ENCODE results near the gene TAP2. TPM values are rescaled to one million over a fixed set of nuclear protein-coding genes. Genes with fewer than 3 reads are reported as not detected.
A peak's percentile ranks its signal among the peaks of the same experiment; 100 is the strongest.
"Not testable (repeated sequence)": the region's sequence is repeated elsewhere in the genome, so short reads cannot be mapped to it uniquely, and the experiment has no call there.

TAP2 gene
- 10 to 100 TPM in 1 of 12 donors, 1 to 10 TPM in 10, not detected in 1; 3.7 to 13.7 (median 5.8) TPM for polyA plus RNA-seq (ENCODE audit: insufficient read length in 12 of 12)
- long read RNA-seq, donor 1, full-length matches to known transcripts, result 4 of 4 reads
- long read RNA-seq, donor 1, partial matches to known transcripts, result 0 of 4 reads
- long read RNA-seq, donor 1, other reads (novel, unspliced or antisense), result 0 of 4 reads
- long read RNA-seq, donor 2, full-length matches to known transcripts, result 1 of 1 reads
- long read RNA-seq, donor 2, partial matches to known transcripts, result 0 of 1 reads
- long read RNA-seq, donor 2, other reads (novel, unspliced or antisense), result 0 of 1 reads
- long read RNA-seq, donor 3, full-length matches to known transcripts, result 1 of 1 reads
- long read RNA-seq, donor 3, partial matches to known transcripts, result 0 of 1 reads
- long read RNA-seq, donor 3, other reads (novel, unspliced or antisense), result 0 of 1 reads
- long read RNA-seq, donor 4, partial matches to known transcripts, result 0 of 1 reads
- long read RNA-seq, donor 4, other reads (novel, unspliced or antisense), result 0 of 1 reads
- long read RNA-seq, donor 5, full-length matches to known transcripts, result 1 of 1 reads
- long read RNA-seq, donor 5, partial matches to known transcripts, result 0 of 1 reads
- long read RNA-seq, donor 5, other reads (novel, unspliced or antisense), result 0 of 1 reads
- long read RNA-seq, donor 6, partial matches to known transcripts, result 0 of 1 reads
- long read RNA-seq, donor 6, other reads (novel, unspliced or antisense), result 0 of 1 reads
- long read RNA-seq, donor 7, full-length matches to known transcripts, result 2 of 2 reads
- long read RNA-seq, donor 7, partial matches to known transcripts, result 0 of 2 reads
- long read RNA-seq, donor 7, other reads (novel, unspliced or antisense), result 0 of 2 reads
- long read RNA-seq, donor 8, full-length matches to known transcripts, result 2 of 2 reads
- long read RNA-seq, donor 8, partial matches to known transcripts, result 0 of 2 reads
- long read RNA-seq, donor 8, other reads (novel, unspliced or antisense), result 0 of 2 reads
- long read RNA-seq, donor 9, result 0 reads
- long read RNA-seq, donor 10, full-length matches to known transcripts, result 3 of 3 reads
- long read RNA-seq, donor 10, partial matches to known transcripts, result 0 of 3 reads
- long read RNA-seq, donor 10, other reads (novel, unspliced or antisense), result 0 of 3 reads
- long read RNA-seq, donor 11, full-length matches to known transcripts, result 1 of 1 reads
- long read RNA-seq, donor 11, partial matches to known transcripts, result 0 of 1 reads
- long read RNA-seq, donor 11, other reads (novel, unspliced or antisense), result 0 of 1 reads

GRCh38 chr6:32838114-32838958 lies at the start of gene TAP2:
TAP2 (minus strand) TSS chr6:32838739; CDS start chr6:32838233, 506 bp downstream.
- peak; percentile 97 for DNase-seq

DNA sequence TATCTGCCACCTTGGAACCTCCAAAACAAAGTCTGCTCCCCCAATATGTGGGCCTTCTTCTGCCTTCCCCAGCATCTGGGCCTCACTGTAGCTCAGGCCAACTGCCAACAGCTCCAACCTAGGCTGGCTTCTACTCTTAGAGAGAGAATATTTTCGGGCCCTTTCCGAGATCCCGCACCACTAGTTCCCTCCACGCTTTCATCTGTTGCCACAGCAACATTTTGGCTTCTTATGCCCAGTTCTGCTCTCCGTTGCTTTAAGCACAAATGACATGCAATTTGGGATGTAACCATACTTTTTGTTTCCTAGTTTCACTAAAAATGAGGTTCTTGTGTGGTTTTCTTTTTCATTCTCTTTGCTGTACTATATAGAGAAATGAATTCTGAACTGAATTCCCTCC lies 49.1 kb upstream of the TAP2 start:
- no peak for DNase-seq

DNA sequence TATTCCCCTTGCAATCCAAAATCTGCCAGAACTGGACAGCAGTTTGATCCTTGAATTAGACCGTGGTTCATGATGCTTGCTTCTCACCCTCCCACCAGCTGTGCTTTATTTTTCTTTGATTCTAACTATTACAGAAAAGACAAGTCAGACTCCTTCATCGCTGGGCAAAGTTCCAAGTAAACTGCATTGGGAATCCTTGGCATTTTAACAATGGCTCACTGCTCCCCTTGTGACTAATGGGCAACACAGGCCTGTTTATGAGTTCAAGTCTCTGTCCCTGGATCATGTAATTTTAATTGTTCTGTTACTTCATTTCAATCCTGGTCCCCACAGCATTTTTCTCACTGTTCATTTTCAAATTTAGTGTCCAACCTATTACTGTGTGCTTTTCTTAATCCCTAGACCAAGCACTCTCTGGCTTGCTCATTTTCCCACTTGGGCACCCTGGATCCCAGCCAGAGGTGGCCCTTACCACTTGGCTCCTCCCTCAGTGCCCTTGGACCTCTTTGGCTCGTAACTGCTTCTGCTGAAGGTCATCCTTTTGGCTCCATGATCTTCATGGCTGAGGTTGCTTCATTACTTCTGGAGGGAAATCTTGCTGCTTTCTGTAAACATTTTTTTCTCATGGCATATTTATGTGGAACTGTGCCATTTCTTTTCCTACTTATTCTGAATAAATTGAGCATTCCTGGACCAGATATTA lies 48.3 kb upstream of the TAP2 start:
- DNase-seq, result no peak

DNA sequence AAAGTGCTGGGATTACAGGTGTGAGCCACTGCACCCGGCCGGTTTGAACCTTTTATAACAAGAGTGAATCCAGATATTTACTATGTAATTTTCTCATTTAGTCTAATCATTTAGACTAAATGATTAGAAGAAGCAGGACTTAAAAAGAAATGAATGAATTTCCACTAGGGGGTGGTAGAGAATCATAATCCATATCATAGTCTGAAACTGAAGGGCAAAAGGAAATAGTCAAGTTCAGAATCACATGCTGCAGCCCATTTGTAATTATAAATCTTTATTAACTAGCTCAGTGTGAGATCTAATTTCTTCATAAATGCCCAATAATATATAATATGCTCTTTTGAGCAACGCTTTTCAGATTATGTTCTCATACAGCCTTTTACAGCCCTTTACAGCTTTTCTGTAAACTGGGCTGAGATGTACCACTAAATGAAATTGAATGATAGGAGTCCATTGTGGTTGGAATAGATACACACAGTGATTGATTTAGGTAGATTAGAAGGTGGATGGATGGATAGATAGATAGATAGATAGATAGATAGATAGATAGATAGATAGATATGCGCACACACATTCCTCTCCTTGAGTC lies 47.3 kb upstream of the TAP2 start:
- peak; percentile 68 for DNase-seq

- DNase-seq, result no peak
These were observed 45.2 kb upstream of the TAP2 start for GRCh38 chr6:32883789-32884188.

DNA sequence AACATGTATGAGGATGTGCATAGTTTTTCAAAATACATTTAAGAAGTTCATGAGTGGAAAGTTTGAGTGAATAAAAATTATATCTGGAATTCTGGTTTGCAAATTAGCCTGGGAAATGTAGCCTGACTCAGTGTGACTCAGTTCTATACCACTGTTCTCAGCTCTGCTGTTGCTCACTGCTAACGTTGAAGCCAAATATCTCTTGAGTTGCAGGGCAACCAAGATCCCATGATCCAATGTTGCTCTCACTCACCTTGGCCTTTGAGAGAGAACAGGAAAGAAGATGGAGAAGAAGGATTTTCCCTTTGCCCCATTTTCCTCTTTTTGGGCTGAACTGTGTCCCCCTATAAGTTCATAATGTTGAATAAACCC lies 44.3 kb upstream of the TAP2 start:
- no peak for DNase-seq

GRCh38 chr6:32880962-32881361 lies 42.4 kb upstream of the TAP2 start:
- not testable (repeated sequence) for DNase-seq

GRCh38 chr6:32879691-32880090 lies 41.2 kb upstream of the TAP2 start:
- no peak for DNase-seq

GRCh38 chr6:32876603-32877002 lies 38.1 kb upstream of the TAP2 start:
- no peak for DNase-seq

DNA sequence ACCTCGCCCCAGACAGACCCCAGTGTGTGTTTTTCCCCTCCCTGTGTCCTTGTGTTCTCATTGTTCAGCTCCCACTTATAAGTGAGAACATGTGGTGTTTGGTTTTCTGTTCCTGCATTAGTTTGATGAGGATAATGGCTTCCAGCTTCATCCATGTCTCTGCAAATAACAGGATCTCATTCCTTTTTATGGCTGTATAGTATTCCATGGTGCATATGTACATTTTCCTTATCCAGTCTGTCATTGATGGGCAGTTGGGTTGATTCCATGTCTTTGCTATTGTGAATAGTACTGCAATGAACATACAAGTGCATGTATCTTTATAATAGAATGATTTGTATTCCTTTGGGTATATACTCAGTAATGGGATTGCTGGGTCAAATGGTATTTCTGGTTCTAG lies 35.4 kb upstream of the TAP2 start:
- not testable (repeated sequence) for DNase-seq

DNA sequence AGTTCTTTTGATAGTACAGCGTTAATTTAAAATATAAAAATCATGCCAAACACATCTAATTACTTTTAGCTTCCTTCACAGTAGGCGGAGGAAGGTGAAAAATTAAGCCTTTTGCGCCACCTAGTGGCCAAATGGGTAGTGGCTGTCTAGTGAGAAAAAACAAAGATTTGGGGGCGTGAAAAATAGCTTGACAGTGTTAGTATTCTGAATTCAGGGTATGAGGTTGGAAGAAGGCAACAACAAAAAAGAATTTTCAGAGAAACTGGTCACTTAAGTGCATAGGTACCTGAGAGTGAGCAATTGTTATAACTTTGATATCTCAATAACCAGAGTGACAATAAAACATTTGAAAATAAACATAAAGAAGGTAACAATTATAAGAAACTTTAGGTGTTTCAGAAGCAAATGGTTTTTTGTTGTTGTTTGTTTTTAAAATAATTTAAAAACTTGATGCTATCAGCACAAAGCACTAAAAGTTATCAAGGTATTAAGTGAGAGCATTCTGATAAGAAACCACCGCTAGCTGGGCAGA lies 29.8 kb upstream of the TAP2 start:
- peak; percentile 89 for DNase-seq

DNA sequence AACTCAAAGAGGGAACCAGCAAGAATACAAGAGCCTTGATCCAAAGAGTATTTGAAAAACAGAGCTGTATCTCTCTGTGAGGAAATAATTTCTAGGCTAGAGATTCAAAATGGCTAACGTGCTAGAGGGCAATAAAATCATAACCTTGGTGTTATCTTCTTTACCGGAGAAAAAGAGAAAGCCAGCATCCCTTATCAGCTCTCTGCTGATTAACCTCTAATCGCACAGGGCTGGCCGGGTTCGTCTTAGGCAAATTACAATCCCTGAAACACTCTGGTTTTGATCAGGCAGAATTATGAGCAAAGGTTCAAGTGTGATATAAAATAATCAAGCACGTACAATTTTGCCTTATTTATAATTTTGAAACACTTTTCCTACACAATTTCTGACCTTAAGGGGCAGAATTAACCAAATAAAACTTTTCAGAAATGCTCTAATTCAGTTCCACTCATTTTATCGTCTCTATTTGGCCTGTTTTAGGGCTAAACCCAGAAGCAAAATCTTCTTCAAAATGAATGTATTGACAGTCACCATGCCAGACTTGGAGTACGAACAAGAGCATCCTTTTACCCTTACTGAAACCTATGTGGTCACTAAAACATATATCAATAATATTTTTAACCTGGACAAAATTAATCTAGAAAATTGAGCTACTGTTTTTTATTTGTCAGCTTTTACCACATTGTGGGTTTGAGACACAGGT lies 29.2 kb upstream of the TAP2 start:
- DNase-seq, result no peak

GRCh38 chr6:32867022-32867477 lies 28.5 kb upstream of the TAP2 start:
- DNase-seq, result no peak

GRCh38 chr6:32865724-32866443 lies 27.3 kb upstream of the TAP2 start:
- DNase-seq, result no peak

DNA sequence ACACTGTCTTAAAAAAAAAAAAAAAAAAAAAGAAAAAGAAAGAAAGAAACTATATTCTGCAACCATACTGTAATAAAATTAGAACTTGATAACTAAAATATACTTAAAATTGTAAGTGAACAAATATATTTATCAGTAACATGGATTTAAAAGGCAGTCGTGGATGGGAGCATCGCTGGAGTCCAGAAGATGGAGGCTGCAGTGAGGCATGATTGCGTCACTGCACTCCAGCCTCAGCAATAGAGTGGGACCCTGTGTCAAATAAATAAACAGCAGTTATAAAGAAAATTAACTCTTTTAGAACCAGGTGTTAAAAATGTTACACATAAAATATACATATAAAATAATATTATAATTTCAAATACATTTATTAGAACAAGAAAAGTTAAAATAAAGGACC lies 24.2 kb upstream of the TAP2 start:
- no peak for DNase-seq

GRCh38 chr6:32860674-32861073 lies 22.1 kb upstream of the TAP2 start:
- no peak for DNase-seq

- no peak for DNase-seq
These were observed 19.7 kb upstream of the TAP2 start for GRCh38 chr6:32858194-32858593.
